ENCODE measurements around the gene SH2D7.

SH2D7 gene

DNA sequence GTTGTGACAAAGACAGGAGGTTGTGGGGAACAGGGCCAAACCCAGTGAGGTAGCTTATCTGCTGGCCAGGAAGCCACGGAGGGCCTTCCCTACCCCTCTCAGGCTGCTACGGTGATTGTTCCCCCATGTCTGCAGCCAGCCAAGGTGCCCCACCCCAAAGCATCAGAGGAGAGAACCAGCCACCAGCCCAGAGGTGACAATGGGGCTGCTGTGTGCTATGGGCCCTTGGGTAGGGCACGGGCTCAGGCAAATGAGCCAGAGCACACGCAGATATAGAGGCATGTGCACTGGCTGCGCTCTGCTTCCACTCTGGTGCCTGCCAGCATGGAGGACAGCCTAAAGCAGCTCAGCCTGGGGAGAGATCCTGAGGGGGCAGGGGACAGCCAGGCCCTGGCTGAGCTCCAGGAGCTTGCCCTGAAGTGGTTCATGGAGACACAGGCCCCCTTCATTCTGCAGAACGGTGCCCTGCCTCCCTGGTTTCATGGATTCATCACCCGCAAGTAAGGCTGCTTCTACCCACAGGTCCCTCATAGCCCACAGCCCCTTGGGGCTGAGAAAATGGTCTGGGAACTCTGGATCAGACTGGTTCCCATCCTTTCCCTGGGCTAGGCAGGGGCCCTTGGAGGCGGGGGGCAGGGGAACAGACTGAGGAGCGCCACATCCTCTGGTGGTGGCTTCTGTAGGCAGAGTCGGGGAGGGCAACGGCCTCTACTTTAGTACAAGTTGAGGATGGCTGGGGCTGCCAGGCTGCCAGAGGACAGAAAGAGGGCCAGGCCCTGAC is at the start of gene SH2D7:
Gene SH2D7 (plus strand): TSS at position 301 of the 781 bp plus-strand sequence. CDS start 24 bp downstream, at position 325.
- no peak for DNase-seq

DNA sequence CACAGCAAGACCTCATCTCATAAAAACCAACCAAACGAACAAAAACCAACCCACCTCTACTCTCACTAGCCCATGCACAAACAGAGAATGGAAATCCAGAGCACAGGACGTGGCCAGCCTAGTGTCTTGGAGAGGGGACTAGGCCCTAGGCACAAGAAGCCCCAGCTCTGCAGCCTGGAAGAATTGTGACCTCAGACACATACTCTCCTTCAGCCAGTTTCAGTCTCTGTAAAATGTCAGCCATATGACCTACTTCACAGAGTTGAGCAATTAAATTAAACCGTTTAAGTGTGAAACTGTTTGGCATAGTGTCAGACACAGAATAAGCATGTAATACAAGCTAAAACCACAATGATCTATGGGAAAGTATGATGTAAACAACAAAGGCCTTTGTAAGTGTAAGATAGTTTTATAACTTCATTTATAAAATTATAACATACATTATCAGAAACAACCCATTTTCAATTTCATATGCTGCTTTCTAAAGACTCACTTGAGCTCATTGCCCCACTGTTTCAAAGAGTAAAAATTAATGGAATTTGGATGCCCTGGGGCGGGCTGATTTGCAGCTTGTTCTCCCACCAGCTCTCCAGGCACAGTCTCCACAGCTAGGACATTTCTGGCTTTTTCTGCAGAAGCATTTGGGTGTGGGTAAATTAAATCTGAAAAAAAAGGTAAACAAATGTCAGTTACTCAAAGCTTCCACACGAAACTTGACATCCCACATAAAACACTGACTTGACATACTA is 47.8 kb upstream of the SH2D7 start:
- DNase-seq, result peak; percentile 62

DNA sequence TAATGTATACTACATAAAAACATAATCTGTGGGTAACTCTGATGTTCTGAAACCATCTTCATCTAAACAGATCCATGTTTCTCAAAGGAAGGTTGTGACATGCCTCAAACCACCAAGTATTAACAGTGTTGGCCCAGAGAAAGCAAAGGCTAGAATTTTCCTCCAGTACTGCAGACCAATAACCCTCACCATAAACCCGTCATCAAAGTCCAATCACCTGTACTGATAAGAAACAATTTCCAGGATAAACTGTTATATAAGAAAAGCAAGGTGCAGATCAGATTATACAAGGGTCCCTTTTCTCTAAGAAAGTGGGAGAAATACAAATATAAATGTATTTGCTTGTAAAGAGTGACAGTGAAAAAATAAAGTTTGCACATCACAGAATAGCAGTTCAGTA is 47.2 kb upstream of the SH2D7 start:
- DNase-seq, result no peak

DNA sequence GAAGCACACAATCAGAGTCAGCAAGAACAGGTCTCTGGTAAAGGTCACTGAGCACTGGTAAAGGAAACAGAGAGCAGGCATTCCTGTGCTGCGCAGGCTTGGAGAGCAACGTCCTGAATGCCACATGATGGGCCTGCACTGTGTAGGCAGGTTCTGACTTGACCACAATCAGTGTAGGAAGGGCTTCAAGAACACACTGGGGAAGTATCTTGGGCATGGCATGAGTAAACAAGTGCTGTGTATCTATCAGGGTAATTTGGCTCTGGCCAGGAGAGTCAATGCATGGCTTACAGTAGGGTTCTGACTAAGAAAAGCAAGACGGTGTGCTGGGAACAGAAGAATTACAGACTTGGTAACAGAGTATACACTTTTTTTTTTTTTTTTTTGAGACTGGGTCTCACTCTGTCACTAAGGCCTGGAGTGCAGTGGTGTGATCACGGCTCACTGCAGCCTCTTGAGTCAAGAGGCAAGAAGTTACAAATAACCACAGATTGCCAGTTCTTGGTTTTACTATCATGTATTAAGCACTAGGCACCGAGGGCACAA is 45.5 kb upstream of the SH2D7 start:
- no peak for DNase-seq

DNA sequence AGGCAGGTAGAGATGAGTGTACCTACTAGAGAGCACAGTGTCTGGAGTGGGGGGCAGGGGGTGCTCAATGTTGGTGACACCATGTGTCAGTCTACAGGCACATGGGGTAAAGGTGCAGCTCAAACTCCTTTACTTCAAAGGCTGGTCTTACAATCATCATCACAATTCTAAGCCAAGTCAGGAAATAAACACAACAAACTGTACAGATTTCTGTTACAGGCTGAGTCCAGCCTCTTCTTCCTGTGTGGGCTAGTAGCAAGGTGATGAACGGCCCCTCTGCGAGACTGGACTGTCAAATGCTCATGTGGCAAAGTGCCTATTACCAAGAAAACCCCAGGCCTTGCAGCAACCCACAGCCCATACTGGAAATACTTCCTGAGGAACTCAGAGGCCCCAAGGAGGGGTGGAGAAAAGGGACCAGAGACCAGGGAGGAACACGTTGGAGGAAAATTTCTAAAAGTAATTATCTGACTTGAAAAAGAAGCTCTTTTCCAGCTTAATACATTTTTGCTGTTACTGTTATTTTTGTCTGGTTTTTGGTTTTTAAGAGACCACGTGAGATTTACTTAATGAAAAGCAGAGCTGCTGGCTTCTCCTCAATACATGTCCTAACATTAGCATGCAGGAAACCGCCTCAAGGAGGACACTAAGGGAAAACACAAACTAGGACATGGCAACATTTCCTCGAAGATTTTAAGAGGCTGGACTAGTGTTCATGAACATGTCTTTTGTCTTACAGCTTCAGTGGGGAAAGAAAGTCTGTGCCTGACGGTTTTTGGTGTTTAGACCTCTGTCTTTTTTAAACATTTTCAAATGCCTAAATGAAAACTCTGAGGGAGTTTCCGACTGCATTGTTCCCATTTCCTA is 44.4 kb upstream of the SH2D7 start:
- peak; percentile 70 for DNase-seq

DNA sequence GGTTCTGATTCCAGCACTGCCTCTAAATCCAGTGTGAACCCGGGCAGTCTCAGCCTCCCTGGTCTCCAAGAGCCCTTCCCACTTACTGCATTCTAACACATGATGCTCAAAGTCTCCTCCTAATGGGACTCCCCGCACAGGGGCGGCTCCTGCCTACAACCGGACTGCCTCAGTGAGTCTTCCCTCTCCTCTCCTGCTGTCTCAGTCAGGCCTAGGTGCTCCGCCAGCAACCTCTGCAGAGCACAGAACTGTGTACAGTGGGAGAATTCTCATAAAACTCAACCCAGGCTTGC is 43.8 kb upstream of the SH2D7 start:
- DNase-seq, result no peak

DNA sequence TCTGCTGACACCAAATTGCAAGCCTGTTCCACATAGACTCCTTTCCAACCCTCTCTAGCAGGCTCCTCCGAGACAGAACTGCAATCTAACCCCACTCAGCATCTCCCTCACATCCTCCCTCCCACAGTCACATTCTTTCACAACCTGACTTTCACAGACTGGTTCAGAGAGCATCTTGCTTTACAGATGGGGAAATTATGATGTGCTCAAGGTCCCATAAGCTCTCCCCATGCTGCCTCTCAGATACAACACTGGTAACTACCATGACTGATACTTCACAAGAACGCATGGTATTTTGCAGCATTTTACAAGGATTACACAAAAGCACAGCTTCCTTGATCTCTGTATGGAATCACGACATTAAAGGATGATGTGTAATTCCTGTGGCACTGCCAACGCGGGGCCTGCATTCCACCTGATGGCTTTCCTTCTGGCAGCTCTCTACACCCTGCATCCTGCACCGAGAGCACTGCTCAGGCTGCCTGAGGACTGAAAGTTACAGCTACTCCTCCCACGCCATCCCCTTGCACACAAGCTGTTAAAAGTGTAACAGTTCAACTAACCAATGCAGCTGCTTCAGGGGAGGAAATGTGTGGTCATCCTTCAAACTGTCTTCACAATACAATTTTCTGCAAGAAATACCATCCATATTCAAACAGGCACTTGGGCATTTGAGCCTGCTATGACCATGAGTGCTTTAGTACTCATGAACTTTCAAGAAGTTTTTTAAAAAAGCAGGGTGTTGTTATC is 42.5 kb upstream of the SH2D7 start:
- peak; percentile 23 for DNase-seq

DNA sequence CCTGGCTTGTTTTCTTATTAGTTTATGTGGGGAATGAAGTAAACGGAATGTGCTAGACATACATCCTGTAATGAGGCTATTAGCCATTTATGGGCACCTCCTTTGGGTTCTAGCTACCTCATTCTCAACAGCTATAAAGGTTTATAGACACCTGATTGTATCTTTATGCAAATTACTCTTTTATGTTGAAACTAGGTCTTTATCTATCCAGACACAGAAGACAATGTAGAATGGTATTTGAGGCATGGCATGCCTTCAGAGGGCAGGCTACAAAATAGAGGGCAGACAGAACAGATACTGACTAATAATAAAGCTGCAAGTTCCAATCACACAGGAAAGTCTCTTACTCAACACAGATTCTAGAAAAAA is 41.9 kb upstream of the SH2D7 start:
- no peak for DNase-seq

- DNase-seq, result no peak
Measured at GRCh38 chr15:78050826-78051225, 41.5 kb upstream of the SH2D7 start.

GRCh38 chr15:78051596-78051995 is 40.8 kb upstream of the SH2D7 start:
- DNase-seq, result no peak

- peak; percentile 27 for DNase-seq
Measured at GRCh38 chr15:78052001-78052401, 40.4 kb upstream of the SH2D7 start.

GRCh38 chr15:78052545-78052944 is 39.8 kb upstream of the SH2D7 start:
- DNase-seq, result no peak

GRCh38 chr15:78054518-78054917 is 37.8 kb upstream of the SH2D7 start:
- DNase-seq, result no peak

- no peak for DNase-seq
Measured at GRCh38 chr15:78054966-78055365, 37.4 kb upstream of the SH2D7 start.

DNA sequence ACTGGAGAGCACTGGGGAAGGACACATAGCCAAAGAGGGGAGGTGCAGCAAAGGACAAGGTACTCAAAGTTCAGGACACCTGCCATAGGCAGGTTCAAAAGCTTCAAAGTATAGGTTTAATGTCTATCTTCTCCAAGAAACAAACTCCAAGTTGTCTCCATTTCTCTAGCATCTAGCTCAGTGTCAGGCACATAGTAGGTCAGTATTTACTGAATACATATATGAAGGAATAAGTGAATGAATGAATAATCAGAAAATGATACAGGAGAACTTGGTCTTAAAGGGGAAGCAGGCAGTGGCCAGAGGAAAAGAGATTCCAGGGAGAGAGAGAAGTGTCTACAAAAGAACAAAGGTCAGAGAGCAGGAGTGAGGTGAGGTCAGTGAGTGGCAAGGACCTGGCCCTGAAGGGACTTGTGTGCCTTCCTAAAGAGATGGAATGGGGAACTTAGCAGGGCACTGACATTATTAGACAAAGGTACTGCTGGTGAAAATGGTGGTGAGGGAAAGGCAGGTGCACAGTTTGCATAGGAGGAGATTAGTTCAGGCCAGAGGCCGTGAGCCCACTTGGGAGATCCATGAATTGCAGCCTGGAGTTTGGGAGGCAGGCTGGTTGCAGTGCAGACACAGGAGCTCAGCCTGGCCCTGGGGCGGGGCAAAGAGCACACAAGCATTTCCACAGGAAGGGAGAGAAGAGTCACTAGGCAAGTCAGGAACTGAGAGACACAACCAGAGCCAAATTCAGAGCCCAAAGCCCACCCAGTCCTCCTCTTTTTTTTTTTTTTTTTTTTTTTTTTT is 36.2 kb upstream of the SH2D7 start:
- DNase-seq, result no peak

- DNase-seq, result peak; percentile 15
Measured at GRCh38 chr15:78056714-78057269, 35.6 kb upstream of the SH2D7 start.

- no peak for DNase-seq
Measured at GRCh38 chr15:78057803-78058202, 34.6 kb upstream of the SH2D7 start.

DNA sequence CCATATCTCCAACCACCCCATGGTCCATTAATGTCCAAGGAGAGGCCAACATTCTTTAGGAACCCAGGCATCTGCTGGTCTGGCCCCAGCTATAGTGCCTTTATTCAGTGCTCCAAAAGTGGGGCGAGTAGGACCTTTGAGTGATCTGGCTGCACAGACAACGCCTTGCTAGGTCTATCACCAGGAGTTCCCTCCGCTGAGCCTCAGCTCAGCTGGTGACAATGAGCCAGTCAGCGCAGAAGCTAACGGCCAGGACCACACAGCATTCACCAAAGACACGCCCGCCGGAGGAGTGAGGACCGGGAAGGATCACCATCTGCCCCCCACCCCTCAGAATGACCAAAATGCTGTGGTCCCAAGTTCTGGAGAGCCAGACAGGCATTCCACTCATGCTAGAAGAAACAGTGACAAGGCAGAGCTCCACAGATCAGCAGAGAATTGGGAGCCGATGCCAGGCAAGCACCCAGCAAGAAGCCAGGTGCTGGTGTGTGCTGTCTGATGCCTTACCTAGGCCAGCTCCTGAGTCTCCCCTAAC is 33.9 kb upstream of the SH2D7 start:
- DNase-seq, result no peak

- DNase-seq, result peak; percentile 75
Measured at GRCh38 chr15:78059110-78059839, 33.1 kb upstream of the SH2D7 start.

- DNase-seq, result no peak
Measured at GRCh38 chr15:78060232-78060631, 32.1 kb upstream of the SH2D7 start.
